GM20431 (cell line): ENCODE results near the gene ESR2.
"Not testable (repeated sequence)": the region's sequence is repeated elsewhere in the genome, so short reads cannot be mapped to it uniquely, and the experiment has no call there.

Experiments
- in situ Hi-C: fragments of 300-500 bp; cut with MseI, MboI; formaldehyde crosslinking; loops from one replicate; pipeline ENCODE4 v1.15.0; 2020; ENCODE audit warnings: low sequenced_read_pairs; ENCODE audit not compliant: unreplicated experiment

The ESR2 gene

DNA sequence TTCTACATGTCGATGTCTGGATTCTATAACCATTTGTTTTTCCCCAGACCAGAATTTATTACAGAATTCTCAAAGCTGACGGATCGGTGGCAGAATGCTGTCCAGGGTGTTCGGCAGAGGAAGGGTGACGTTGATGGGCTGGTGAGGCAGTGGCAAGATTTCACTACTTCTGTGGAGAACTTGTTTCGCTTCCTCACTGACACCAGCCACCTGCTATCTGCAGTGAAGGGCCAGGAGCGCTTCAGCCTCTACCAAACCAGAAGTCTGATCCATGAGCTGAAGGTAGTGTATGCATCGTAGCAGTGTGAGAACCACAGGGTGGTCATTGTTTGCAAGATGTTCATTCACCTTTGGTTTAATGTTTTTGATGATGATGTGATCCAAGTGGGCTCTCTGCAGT, 124.0 kb downstream of the ESR2 start:
- in situ Hi-C loops: no loop called here

DNA sequence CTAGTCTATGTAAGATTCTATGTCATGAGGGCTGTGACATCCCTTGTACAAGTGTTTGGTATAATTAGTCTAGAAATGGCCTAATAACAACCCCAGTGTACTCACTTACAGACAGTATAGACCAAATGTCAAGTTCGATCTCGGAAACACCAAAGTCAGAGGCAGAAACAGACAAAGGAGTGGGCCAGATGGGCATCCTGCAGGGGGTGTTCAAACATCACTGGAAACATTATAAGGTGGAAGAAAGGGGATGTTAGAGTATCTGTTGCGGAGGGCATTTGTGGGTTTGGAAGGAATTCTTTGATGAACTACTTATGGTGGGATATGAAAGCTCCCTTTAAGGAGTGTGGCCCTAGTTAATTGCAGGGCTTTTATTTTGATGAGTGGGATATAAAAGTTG, 134.6 kb downstream of the ESR2 start:
- in situ Hi-C loops: no loop called here

DNA sequence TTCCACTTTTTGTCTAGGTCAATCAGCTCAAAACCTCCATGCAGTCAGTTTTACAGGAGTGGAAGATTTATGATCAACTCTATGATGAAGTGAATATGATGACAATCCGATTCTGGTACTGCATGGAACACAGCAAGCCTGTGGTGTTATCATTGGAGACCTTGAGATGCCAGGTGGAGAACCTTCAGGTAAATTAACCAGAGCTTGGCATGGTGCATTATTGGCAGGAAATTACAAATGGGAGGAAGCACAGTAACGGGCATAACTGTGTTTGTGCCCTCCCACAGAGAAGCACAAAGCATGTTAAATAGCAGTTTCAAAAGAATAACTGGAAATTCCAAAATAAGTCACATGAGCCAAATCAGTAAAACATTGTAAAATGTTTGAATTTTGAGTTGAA, 135.6 kb downstream of the ESR2 start:
- in situ Hi-C loops: no loop called here

DNA sequence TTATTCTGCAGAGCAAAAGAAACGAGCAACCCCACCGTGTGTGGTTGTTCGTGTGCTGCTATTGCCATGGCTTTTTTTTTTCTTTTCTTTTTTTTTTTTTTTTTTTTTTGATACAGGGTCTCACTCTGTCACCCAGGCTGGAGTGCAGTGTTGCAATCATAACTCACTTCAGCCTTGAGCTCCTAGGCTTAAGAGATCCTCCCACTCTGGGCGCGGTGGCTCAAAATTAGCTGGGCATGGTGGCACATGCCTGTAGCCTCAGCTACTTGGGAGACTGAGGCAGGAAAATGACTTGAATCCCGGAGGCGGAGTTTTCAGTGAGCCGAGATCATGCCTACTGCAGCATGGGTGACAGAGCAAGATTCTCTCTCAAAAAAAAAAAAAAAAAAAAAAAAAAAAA, 144.2 kb downstream of the ESR2 start:
- in situ Hi-C loops: no loop called here

DNA sequence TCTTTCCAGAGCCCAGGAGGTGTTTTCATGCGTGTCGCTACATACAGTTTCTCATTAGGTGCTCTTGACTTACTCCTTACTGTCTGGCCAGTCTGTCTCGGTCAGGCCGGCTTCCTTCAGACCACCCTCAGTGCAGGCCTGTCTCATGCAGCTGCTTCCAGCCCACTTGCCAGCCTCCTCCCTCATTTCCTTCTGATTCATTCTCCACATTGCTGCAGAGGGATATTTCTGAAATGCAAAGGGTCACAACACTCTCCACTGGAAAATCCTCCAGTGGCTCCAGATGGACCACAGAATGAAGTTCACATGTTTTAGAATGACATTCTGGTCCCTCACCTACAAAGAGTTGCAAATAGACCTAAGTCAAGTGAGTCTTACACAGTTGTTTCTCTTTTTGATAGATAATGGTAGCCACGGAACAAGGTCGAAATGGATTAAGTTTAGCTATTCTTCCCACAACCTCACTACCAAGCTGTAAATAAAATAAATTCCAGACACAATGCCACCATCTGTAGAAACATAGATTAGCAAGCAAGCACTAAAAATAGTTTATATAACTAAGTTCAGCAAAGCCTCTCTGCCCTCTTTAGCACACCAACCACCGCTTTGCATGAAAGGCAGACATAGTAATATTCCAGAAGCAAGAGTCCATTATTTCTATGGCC, 146.9 kb downstream of the ESR2 start:
- in situ Hi-C loops: no loop called here

DNA sequence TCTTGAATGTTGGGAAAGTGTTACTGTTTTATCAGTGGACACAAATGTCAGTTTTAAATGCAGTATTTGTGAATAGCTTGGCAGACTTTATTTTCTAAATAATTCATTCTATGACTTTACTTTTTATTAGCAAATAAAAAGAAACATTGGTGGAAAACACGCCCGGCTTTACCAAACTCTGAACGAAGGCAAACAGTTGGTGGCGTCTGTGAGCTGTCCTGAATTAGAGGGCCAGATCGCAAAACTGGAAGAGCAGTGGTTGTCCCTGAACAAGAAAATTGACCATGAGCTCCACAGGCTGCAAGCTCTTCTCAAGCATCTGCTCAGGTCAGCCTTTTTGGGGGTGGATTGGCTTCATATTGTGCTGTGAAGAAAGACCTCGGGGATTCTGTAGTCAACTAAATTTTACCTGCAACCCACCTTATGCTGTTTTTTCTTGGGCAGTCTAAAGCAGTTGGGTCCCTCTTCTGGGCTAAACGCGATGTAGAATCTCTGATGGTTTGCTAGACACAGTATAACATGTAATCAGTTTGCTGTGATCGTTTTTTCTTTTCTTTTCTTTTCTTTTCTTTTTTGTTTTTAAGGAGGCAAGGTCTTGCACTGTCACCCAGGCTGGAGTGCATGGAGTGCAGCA, 156.4 kb downstream of the ESR2 start:
- in situ Hi-C loops: no loop called here

DNA sequence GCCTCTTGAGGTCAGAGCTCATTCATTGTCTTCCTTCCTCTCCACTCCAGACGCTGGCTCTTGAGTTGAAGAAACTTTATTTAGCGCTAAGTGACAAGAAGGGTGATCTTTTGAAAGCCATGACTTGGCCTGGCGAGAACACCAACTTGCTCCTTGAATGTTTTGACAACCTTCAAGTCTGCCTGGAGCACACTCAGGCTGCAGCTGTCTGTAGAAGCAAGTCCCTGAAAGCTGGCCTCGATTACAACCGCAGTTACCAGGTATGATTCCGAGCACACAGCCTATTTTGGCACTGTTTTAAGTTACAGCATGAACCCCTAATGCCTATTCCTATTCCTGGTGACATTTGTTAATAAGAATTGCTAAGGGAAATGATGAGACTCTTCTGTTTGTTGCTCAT, 167.6 kb downstream of the ESR2 start:
- in situ Hi-C loops: no loop called here

DNA sequence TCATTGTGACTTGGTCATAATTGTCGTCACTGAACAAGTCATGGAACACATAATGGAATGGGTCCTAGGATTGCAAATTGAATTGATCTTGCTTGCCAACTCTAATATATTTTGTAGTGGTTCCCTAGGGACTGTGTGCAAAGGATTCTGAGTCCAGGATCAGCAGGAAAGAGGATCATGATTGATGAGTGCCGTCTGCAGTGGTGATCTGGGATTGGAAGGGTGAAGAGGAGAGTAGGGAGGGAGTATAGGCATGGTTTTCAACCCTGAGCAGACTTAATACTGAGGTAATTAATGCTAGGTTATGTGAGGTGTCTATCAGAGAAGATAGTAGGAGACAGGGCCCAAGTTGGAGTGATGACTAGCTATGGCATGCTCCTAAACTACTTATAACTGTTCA, 168.9 kb downstream of the ESR2 start:
- in situ Hi-C loops: no loop called here

DNA sequence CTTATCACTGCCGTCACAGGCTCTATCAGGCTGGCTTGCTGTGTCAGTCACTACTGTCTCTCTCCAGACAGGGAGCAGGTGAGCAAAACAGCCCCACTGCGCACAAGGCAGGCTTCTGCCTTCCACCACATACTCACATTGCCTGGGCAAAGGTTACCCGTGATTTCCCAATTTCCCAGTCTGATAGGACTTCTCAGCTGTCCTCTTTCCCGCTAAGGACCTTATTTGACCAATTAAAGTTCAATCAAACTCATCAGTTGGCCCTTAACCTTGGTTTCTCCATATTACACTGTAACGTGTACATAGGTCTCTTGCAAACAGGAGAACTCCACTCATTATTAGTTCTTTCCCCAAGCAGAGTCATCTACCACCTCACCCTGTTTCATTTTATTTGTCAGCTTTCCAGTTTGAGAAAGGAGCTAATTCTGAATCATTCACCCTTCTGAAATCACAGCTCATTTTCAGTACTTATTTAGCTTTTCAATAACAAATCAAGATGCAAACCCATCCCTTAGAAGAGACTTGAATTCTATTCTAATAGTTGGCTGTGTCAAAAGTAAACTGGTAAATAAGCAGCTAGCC, 170.8 kb downstream of the ESR2 start:
- in situ Hi-C loops: no loop called here

DNA sequence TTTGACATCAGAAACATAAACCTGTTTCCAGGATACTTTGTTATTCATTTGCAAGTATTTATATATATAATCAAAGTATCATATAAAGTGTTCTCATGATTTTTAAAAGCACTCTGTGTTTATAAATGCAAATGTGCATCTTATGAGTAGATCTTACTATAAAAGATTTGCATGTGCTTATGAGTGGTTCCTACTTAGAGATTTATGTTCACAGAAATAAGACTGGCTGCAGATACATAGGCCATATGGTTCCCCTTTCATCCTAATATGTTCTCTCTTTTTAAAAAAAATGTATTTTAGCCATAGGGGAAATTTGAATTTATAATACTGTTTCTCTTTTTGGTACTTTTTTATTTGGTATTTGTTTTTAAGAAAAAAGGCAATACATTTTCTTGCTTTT, 174.2 kb downstream of the ESR2 start:
- in situ Hi-C loops: no loop called here

DNA sequence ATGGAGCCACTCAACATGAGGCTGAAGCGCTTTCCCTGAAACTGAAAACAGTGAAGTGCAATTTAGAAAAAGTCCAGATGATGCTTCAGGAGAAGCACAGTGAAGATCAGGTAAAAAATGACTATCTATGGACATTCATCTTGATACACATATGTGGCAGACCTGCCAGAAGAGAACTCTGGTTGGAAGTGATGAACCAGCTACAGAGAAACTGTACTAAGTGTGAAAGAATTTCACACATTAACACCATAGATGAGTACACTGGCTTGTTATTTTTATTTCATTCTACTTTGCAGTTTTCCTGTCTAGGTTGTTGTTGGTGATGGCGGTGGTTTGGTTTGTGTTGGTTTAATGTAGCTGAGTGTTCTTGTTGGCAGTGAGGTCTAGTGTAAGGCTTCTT, 174.7 kb downstream of the ESR2 start:
- in situ Hi-C loops: no loop called here

DNA sequence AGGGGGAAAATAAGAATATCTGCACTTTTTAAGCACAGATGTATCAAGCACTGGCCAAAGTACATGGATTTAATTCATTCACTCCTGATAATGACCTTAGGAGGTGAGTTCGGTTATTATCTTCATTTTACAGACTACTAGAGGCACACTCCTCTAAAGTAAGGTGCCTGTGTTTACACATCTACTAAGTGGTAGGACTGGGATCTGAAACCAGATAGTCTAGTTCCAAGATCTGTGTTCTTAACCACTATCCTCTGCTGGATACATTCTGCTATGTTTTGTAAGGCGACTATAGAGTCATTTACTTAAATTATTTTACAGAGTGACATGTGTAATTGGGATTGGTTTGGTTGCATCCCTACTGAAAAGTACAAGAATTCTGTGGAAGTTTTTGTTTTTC, 175.3 kb downstream of the ESR2 start:
- in situ Hi-C loops: no loop called here

DNA sequence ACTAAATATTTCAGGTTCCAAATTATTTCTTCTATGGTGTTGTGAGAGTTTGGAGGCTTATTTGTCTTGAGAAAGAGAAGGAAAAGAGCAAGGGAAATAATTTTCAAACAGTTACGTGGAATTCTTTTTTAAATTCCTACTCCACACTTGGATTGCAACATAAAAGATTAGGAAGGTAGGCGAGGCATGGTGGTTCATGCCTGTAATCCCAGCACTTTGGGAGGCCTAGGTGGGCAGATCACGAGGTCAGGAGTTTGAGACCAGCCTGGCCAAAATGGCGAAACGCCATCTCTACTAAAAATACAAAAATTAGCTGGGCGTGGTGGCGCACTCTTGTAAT, 175.8 kb downstream of the ESR2 start:
- in situ Hi-C loops: not testable (repeated sequence)

DNA sequence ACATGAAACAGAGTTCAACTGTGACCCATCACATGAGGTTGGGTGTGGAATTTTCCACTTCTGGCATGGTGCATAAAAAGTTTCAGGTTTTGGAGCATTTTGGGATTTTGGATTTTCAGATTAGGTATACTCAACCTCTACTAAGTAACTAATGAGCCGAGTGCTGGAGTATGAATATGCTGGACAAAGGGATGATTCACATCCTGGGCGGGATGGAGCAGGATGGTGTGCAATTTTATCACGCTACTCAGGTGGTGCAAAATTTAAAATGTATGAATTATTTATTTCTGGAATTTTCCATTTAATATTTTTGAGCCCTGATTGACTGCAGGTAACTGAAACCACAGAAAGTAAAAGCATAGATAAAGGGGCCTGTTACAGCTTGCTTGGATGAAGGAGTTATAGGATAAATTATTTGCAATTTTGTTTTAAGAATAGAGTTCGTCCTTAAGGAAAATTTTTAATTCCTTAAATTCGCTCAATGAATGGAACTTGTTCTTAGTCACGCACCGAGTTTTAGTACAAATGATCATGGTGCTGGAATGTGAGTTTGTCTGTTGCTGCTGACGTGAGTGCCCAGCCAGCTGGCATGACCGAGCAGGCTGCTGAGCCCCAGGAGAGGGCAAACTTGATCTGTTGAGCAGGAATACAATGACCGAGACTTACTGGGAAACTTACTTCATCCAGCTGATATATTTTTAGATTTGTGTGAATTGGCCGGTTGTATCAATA, 176.3 kb downstream of the ESR2 start:
- in situ Hi-C loops: no loop called here

DNA sequence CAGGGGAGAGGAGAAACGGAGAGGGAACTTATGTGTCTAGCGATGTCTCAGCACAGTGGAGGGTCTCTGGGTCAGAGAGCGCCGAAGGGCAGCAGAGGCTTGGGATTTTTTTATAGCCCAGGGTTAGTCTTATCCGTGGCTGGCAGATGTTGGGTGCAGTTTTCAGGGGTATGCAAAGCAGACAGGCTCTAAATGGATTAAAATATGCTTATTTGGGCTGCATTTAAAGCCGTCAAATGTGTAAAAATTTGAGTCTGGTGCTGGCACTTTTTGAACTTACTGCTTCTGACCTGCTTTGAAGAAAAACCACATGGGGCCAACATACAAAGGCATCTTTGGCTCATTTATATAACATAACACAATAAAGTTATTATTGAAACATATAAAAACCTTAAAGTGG, 178.8 kb downstream of the ESR2 start:
- in situ Hi-C loops: no loop called here

DNA sequence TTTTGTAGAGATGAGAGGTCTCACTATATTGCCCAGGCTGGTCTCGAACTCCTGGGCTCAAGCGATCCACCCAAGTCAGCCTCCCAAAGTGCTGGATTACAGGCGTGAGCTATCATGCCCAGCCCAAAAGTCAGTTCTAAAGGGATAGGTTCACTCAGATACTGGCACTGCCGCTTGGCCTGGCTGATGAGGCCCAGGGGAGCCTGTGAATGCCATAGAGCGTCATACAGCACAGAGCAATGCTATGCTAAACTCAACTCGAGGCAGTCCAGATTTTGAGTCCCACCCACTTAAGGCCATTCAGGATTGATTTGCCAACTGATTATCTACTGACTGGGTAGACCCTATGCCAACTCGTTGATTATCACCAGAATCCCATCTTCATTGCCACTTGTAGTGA, 179.4 kb downstream of the ESR2 start:
- in situ Hi-C loops: no loop called here

DNA sequence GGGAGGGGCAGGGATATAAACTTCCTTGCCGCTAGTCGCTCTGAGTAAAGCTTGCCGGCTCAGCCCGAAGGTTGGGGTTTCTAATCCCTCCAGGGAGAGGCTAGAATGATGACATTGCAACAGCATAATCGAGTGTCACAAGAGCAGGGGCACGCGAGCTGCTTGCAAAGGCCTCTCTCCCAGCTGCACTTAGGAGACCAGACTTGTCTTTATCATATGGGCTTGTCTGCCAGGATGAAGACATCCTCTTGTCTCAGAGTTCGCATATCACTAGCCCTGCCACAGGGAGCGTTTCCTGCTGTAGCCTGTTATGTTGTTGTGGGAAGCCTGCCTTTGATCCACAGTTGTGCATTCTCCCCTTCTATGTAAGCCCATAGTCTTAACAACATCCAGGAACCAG, 180.0 kb downstream of the ESR2 start:
- in situ Hi-C loops: no loop called here

DNA sequence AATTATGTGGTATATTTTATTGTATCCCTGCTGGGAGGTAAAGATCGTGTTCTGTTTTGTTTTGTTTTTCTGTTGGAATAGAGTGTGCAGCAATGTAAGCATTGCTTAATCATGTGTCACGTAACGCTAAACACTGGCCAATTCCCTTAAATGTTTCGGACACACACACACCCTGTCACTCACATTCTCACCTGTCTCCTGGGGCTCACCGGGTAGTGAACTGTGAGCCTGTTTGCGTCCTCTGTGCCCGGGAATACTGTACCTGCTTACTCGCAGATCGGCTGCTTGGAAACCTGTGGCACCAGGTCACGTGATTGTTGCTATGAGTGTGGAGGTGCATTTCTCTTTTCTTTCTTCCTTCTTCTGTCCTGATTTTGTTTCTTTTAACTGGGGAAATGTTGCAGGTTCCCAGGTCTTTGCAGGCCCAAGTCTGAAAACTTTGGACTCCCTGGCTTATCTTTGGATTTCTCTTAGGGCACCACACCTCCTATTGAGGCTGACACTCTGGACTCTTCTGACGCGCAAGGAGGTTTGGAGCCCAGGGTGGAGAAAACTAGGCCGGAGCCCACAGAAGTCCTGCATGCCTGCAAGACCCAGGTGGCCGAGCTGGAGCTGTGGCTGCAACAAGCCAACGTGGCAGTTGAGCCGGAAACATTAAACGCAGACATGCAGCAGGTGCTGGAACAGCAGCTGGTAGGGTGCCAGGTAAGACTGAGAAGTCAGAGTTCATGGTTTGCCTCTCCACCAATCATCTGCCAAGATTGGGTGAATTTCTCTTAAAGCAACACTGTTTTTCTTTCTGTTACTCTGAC, 181.1 kb downstream of the ESR2 start:
- in situ Hi-C loops: no loop called here

DNA sequence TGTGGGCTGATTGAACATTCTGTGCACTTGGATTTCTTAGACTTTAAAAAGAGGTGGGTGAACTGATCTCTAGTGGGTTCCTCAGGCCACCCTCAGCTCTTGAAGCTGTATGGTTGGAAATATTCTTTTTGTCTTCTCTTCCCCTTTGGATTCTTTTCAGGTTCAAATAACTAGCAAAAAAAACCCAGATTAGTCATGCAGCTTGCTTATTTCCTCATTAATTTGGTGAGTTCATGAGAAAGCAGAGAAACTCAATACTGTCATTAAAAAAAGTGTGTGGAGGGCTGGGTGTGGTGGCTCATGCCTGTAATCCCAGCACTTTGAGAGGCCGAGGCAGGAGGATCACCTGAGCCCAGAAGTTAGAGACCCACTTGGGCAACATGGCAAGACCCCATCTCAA, 183.4 kb downstream of the ESR2 start:
- in situ Hi-C loops: no loop called here

DNA sequence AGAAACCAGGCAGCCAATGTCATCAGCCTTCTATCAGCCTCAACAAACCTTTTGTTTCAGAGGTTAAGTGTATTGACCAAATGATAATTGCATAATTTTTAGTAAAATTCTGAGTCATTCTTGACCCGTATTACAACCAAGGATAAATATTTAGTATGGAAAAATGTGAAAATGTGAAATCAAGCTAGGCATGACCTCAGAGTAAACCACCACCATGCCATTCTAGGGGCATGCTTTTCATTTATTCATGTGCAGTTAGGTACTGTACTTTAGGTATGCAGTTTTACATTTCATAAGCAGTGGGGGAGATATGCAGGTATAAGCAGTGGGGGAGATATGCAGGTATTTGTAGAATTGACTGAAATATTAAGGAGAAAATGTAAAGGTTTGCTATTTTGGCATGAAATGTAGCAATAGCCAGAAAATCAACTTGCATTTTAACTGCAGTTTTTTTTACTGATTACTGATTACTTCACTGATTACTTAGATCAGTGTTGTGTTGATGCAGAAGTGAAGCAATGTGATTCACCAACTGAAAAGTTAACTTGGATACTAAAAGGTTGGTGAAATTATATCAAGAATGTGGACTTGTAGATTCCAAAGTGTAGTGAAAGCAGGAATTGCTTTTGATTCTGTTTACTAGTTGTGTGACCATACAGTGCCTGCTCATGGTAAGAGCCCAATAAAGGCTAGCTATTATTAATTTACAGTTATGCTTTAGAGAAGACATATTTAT, 184.2 kb downstream of the ESR2 start:
- in situ Hi-C loops: no loop called here
